Brain microvascular endothelial cell (primary cell): ENCODE measurements around the gene ADGRB3.

Experiments
- DNase-seq: peaks from one replicate; pipeline ENCODE4 v3.0.0-alpha.2; 2020
- H3K27ac ChIP-seq: fragments of 250-450 bp; sonication (Bioruptor Pico); 2 replicates; pipeline ENCODE4 v1.5.1; 2020; ENCODE audit warnings: mild to moderate bottlenecking, moderate library complexity
- H3K27me3 ChIP-seq: fragments of 250-450 bp; sonication (Bioruptor Pico); replicated peaks from 2 replicates; pipeline ENCODE4 v1.5.1; 2020; ENCODE audit warnings: mild to moderate bottlenecking
- H3K36me3 ChIP-seq: fragments of 250-450 bp; sonication (Bioruptor Pico); replicated peaks from 2 replicates; pipeline ENCODE4 v1.5.1; 2020; ENCODE audit warnings: mild to moderate bottlenecking
- H3K4me3 ChIP-seq: 2 replicates; pipeline ENCODE4 v1.5.1; 2011; ENCODE audit warnings: low read depth, mild to moderate bottlenecking, control low read depth, low read length, moderate library complexity
- in situ Hi-C: cut with HindIII; loops from 2 replicates; pipeline ENCODE4 v1.10.0; 2017; ENCODE audit warnings: low sequenced_read_pairs, low pct_ligation_motif_present
- TF ChIP-seq, protein P1 (sequence below): IDR thresholded peaks from 2 replicates; pipeline ENCODE4 v1.5.1; 2011; ENCODE audit warnings: low read depth, mild to moderate bottlenecking, moderate library complexity, low read length, control low read depth, inconsistent platforms; ENCODE audit errors: missing control alignments

The ADGRB3 gene

DNA sequence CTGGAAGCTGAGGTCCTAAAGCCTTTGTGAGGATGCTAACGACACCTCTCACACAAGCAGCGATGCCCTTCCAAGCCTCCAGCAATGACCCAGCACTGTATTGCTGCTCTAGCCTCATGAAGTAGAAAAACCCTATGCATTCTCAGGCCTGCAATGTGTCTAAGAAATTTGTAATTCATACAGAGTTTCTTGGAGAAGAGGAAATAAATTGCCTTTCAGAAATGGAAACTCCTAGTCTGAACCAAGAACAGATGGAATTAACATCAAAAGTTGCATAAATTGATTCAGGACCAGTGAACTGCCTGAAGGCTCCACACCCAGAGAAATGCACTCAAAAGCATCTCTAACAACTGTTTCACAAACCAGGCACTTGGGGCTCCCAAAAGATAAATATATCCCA lies 353.6 kb downstream of the ADGRB3 start:
- in situ Hi-C loops: no loop called here
- Histone ChIP-seq H3K27ac (no peak overlapping the region), H3K4me3 (no peak overlapping the region), H3K36me3 (no peaks in the 10 kb centered on the region), H3K27me3 (no peaks in the 10 kb centered on the region)
- TF ChIP-seq, protein P1, sequence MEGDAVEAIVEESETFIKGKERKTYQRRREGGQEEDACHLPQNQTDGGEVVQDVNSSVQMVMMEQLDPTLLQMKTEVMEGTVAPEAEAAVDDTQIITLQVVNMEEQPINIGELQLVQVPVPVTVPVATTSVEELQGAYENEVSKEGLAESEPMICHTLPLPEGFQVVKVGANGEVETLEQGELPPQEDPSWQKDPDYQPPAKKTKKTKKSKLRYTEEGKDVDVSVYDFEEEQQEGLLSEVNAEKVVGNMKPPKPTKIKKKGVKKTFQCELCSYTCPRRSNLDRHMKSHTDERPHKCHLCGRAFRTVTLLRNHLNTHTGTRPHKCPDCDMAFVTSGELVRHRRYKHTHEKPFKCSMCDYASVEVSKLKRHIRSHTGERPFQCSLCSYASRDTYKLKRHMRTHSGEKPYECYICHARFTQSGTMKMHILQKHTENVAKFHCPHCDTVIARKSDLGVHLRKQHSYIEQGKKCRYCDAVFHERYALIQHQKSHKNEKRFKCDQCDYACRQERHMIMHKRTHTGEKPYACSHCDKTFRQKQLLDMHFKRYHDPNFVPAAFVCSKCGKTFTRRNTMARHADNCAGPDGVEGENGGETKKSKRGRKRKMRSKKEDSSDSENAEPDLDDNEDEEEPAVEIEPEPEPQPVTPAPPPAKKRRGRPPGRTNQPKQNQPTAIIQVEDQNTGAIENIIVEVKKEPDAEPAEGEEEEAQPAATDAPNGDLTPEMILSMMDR: no peak
- no peak for DNase-seq

GRCh38 chr6:68990317-68990716 lies 355.2 kb downstream of the ADGRB3 start:
- TF ChIP-seq, protein P1: no peak
- DNase-seq: no peak
- Histone ChIP-seq H3K4me3 (no peak overlapping the region), H3K27me3 (no peaks in the 10 kb centered on the region), H3K36me3 (no peaks in the 10 kb centered on the region), H3K27ac (no peak overlapping the region)
- in situ Hi-C loops: no loop called here

GRCh38 chr6:68993911-68994310 lies 358.8 kb downstream of the ADGRB3 start:
- no peak overlapping the region for H3K4me3 ChIP-seq
- in situ Hi-C loops: no loop called here
- H3K27ac ChIP-seq: no peak overlapping the region
- TF ChIP-seq, protein P1: no peak
- DNase-seq: no peak
- no peaks in the 10 kb centered on the region for H3K36me3 ChIP-seq
- H3K27me3 ChIP-seq: no peaks in the 10 kb centered on the region

- Histone ChIP-seq H3K27ac (no peak overlapping the region), H3K27me3 (no peaks in the 10 kb centered on the region), H3K36me3 (no peaks in the 10 kb centered on the region), H3K4me3 (no peak overlapping the region)
- in situ Hi-C loops: no loop called here
- DNase-seq: no peak
- TF ChIP-seq, protein P1: no peak
These were observed 359.4 kb downstream of the ADGRB3 start for GRCh38 chr6:68994521-68994920.

DNA sequence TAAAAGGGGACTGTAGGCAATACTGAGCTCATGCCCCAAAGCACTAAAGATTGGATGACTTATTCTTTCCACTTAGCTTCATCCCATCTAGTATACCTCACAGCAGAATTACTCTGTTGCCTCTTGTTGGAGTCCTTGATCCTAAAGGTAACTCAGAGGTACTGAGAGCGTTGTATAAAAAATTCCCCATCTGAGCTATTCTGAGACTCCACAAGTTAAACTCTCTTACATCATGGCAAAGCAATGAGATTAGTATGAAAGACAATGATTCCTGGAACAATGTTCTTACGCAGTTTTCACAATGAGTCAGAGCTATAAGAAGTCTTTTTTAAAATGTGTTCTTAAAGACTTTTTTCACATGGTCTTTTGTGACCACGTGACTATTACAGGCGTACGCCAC lies 370.1 kb downstream of the ADGRB3 start:
- DNase-seq: peak; percentile 24
- no peak overlapping the region for H3K4me3 ChIP-seq
- in situ Hi-C loops: no loop called here
- no peak overlapping the region for H3K27ac ChIP-seq
- TF ChIP-seq, protein P1: no peak
- no peaks in the 10 kb centered on the region for H3K27me3 ChIP-seq
- no peaks in the 10 kb centered on the region for H3K36me3 ChIP-seq

- in situ Hi-C loops: no loop called here
- no peaks in the 10 kb centered on the region for H3K27me3 ChIP-seq
- TF ChIP-seq, protein P1: no peak
These were observed 372.7 kb downstream of the ADGRB3 start for GRCh38 chr6:69007781-69008180.

More at GRCh38 chr6:69007781-69008180, 372.7 kb downstream of the ADGRB3 start:
- H3K36me3 ChIP-seq: no peaks in the 10 kb centered on the region
- H3K27ac ChIP-seq: no peak overlapping the region
- DNase-seq: no peak
- no peak overlapping the region for H3K4me3 ChIP-seq
